Ectodermal cell (in vitro differentiated cells): ENCODE measurements around the gene ZDHHC3.

Source experiments
- H3K27ac ChIP-seq: 2 replicates; pipeline ENCODE4 v1.7.0; 2013; ENCODE audit warnings: mild to moderate bottlenecking, low read depth, low read length; ENCODE audit not compliant: insufficient read depth, poor library complexity, severe bottlenecking
- H3K27me3 ChIP-seq: 2 replicates; pipeline ENCODE4 v1.7.0; 2013; ENCODE audit warnings: mild to moderate bottlenecking, low read length; ENCODE audit not compliant: insufficient read depth, control insufficient read depth, poor library complexity, severe bottlenecking
- H3K36me3 ChIP-seq: one replicate; pipeline ENCODE4 v1.7.0; 2013; ENCODE audit warnings: low read length; ENCODE audit not compliant: control insufficient read depth, insufficient read depth
- H3K4me1 ChIP-seq: one replicate; pipeline ENCODE4 v1.7.0; 2013; ENCODE audit warnings: low read length; ENCODE audit not compliant: control insufficient read depth, insufficient read depth
- H3K4me3 ChIP-seq: 2 replicates; pipeline ENCODE4 v1.7.0; 2013; ENCODE audit warnings: low read depth, low read length, control low read depth; ENCODE audit not compliant: insufficient read depth
- H3K9me3 ChIP-seq: 2 replicates; pipeline ENCODE4 v1.7.0; 2013; ENCODE audit warnings: mild to moderate bottlenecking, low read length, moderate library complexity; ENCODE audit not compliant: control insufficient read depth
- WGBS, 2 experiments: methylation state at CpG; one replicate each; pipeline ENCODE4 v1.1.7; 2013; ENCODE audit warnings: missing lambda C conversion rate in 2 of 2; 5-methylcytosine and 5-hydroxymethylcytosine counted together

The ZDHHC3 gene

DNA sequence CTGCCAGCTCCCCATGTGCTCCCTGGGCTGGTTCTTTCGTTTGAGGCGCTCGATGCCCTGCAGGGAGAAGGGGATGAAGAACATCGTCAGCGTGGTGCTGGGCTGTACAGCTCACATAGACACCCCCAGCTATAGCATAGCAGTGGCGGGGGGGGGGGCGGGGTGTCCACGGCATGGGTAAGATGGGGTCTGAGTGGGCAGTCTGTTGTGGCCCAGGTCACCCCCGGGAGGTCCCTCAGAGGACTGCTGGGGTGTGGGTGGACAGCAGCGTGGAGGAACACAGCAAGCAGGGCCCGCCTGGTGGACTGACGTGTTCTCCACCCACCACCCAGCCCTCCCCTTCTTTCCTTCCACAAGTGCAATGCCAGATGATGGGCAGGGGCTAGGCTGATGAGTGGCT lies 57.9 kb downstream of the ZDHHC3 start:
- Histone ChIP-seq H3K9me3 (no peaks in the 10 kb centered on the region), H3K4me1 (no peaks in the 10 kb centered on the region), H3K27ac (no peak overlapping the region), H3K36me3 (no peaks in the 10 kb centered on the region), H3K27me3 (no peaks in the 10 kb centered on the region), H3K4me3 (no peak overlapping the region)
- WGBS, 2 experiments = 94 to 96% methylated on average over 10 to 11 of the region's 12 CpGs

DNA sequence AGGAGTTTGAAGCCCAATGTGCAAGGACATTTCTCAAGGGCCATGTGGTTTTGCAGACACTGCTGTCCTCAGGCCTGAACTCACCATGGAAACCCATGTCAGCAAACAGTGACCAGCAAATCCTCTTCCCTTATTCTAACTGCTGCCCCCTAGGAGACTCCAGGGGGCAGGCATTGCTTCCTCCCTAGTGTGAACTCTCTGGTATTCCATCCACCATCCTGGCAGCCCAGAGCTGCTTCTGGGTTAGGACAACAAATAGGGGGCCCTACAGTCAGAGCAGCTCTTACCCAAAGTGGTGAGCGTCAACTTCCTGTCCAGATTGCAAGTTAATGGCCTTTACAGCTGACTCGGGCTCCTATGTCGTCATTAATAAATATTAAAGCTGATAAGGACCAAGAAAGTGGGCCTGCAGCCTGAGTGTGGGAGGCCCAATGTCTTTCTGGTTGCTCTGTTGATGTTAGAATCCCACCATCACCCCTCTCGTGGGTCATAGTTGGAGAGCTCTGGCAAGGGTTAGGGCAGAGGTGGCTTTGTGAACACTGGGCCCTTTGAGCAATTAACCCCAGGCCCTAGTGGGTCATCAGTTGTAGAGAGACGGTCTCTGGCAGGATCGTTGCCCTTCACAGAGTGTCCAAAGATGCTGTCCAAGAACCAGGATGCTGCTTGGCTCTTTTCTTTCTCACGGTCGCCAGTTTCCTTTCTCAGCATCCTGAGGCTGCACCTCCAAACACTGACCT lies 60.1 kb downstream of the ZDHHC3 start:
- Histone ChIP-seq H3K4me3 (no peak overlapping the region), H3K27me3 (no peaks in the 10 kb centered on the region), H3K36me3 (no peaks in the 10 kb centered on the region), H3K27ac (no peak overlapping the region), H3K4me1 (no peaks in the 10 kb centered on the region), H3K9me3 (no peaks in the 10 kb centered on the region)
- 93 to 94% methylated on average over 8 of the region's 8 CpGs for WGBS, 2 experiments

DNA sequence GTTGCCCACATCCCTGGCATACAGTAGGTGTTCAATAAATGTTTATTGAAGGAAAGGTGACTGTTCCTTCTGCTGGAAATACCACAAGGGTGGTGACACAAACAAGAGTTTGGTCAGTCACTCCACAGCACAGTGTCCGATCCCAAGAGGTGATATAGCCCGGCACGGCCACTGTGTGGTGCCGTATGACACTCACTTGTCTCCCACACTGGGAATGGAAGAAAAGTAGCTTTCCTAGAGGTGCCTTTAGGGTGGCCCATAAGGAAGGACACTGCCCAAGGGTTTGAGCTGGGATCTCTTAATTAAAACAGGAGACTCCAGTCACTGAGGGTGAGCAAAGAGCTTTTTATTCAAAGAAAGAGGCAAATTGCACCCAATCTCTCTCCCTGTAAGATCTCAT lies 61.0 kb downstream of the ZDHHC3 start:
- no peaks in the 10 kb centered on the region for H3K4me1 ChIP-seq
- H3K36me3 ChIP-seq = no peaks in the 10 kb centered on the region
- no peak overlapping the region for H3K27ac ChIP-seq
- H3K4me3 ChIP-seq = no peak overlapping the region
- no peaks in the 10 kb centered on the region for H3K9me3 ChIP-seq
- 81% methylated on average over 4 of the region's 4 CpGs for WGBS, 2 experiments
- no peaks in the 10 kb centered on the region for H3K27me3 ChIP-seq

DNA sequence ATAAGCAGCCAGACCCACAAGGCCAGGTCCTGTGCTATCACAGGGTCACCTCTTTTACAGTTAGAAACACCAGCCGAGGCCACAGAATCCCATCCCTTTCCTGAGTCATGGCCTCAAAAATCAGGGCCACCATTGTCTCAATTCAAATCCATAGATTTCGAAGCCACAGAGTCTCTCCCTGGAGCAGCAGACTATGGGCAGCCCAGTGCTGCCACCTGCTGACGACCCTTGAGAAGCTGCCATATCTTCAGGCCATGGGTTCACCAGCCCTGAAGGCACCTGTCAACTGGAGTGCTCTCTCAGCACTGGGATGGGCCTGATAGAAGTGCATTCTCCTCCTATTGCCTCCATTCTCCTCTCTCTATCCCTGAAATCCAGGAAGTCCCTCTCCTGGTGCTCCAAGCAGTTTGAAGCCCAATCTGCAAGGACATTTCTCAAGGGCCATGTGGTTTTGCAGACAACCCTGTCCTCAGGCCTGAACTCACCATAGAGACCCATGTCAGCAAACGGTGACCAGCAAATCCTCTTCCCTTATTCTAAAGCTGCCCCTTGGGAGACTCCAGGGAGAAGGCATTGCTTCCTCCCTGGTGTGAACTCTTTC lies 62.0 kb downstream of the ZDHHC3 start:
- Histone ChIP-seq H3K4me1 (no peaks in the 10 kb centered on the region), H3K27ac (no peak overlapping the region), H3K36me3 (no peaks in the 10 kb centered on the region), H3K9me3 (no peaks in the 10 kb centered on the region), H3K27me3 (no peaks in the 10 kb centered on the region), H3K4me3 (no peak overlapping the region)
- 43 to 45% methylated on average over 4 of the region's 4 CpGs for WGBS, 2 experiments

DNA sequence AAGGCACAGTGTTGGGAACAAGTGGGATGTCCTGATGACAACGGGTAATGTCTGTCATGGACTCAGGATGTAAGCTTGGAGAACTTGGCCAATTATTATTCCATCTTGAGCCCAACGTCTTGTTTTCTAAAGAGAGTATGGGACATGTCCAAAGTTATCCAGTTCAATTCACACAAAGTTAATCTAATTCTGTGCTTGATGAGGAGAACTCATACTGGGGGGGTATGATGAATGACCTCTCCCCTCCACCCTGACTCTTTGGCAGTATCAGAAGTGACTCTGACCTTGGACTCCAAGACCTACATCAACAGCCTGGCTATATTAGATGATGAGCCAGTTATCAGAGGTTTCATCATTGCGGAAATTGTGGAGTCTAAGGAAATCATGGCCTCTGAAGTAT lies 65.3 kb downstream of the ZDHHC3 start:
- 97 to 98% methylated on average over 3 of the region's 3 CpGs for WGBS, 2 experiments
- H3K36me3 ChIP-seq = no peaks in the 10 kb centered on the region
- H3K9me3 ChIP-seq = no peaks in the 10 kb centered on the region
- H3K27ac ChIP-seq = no peak overlapping the region
- H3K4me3 ChIP-seq = no peak overlapping the region
- no peaks in the 10 kb centered on the region for H3K4me1 ChIP-seq
- no peaks in the 10 kb centered on the region for H3K27me3 ChIP-seq

DNA sequence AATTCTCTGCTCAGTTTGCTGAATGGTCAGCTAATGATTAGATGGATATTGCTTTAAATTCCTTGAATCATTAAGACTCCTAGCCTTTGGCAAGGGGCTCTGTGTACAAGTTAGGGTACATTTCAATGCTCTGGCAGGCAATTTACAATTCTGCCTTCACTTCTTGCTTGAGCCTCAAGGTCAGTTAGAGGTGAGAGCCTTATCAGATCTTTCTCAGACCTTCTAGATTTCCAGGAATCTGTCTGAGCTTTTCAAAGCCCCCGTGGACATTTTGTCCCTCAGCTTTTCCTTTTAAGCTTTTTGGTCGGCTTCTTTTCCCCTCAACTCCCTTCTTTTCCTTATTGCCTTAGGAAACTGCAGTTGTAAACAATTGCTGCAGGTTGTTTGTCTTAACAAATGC lies 66.9 kb downstream of the ZDHHC3 start:
- Histone ChIP-seq H3K27me3 (no peaks in the 10 kb centered on the region), H3K9me3 (no peaks in the 10 kb centered on the region), H3K27ac (no peak overlapping the region), H3K4me3 (no peak overlapping the region), H3K4me1 (no peaks in the 10 kb centered on the region), H3K36me3 (no peaks in the 10 kb centered on the region)
- WGBS, 2 experiments = 64 to 91% methylated on average over 2 of the region's 2 CpGs

DNA sequence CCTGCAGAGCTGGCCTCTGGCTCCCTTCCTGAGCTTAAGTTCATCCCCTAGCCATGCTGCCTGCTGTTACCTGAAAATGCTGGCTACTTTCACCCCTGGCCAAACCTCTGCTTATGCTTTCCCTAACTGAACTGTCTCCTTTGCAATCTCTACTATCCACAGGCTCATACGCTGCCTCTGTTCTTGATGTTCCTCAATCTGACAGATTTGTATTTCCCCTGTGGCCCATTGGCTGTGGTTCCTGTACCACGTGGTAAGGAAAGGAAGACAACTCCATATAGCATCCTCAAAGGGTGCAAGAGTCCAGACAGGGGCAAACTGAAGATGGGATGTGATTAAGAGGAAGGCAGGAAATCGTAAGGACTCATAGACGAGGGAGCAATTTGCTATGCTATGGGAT lies 68.4 kb downstream of the ZDHHC3 start:
- H3K27me3 ChIP-seq = no peaks in the 10 kb centered on the region
- no peak overlapping the region for H3K27ac ChIP-seq
- no peak overlapping the region for H3K4me3 ChIP-seq
- no peaks in the 10 kb centered on the region for H3K36me3 ChIP-seq
- H3K4me1 ChIP-seq = no peaks in the 10 kb centered on the region
- no peaks in the 10 kb centered on the region for H3K9me3 ChIP-seq
- WGBS, 2 experiments = 88 to 89% methylated on average over 4 of the region's 4 CpGs

DNA sequence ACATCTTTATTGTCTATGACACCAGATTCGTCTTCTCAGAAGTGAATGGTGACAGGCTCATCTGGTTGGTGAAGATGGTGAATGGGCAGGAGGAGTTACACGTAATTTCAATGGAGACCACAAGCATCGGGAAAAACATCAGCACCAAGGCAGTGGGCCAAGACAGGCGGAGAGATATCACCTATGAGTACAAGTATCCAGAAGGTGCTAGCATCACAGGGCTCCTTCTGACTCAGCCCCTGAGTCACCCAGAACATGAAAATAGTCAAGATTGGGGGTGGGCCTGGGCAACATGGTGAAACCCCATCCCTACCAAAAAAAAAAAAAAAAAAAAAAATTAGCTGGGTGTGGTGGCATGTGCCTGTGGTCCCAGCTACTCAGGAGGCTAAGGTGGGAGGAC lies 69.0 kb downstream of the ZDHHC3 start:
- 92 to 94% methylated on average over 4 of the region's 4 CpGs for WGBS, 2 experiments
- no peaks in the 10 kb centered on the region for H3K36me3 ChIP-seq
- no peak overlapping the region for H3K4me3 ChIP-seq
- H3K4me1 ChIP-seq = no peaks in the 10 kb centered on the region
- no peaks in the 10 kb centered on the region for H3K9me3 ChIP-seq
- no peaks in the 10 kb centered on the region for H3K27me3 ChIP-seq
- H3K27ac ChIP-seq = no peak overlapping the region

DNA sequence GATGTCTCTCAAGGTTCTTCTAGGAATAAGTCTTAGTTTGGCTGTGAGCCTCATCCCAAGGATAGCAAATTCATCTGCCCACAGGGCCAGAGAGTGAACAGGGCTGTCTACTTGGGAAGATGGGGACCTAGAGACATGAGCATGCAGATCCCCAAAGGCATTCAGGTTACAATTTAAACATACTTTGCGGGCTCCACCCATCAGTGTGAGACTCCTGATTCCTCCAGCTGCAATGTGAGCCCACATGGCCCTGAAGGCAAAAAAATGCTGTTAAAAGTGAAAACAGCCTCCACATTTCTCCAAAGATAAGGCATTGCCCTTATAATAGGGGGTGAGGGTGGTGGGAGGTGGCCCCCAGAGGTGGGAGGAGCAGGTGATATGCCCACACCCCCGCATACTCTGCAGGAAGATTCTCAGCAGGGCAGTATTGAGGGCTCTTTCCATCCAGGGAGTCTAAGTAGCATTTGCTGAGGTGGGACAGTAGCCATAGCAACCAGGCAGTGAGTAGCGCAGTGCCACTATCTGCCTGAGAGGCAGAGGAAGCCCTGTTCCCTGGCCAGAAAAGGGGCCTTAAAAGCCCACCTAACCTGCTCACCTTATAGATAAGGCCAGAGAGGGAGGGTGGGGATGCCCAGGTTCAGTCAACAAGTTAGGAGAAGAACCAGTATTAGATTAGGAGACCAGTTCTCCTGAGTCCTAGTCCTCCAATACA lies 70.4 kb downstream of the ZDHHC3 start:
- Histone ChIP-seq H3K4me1 (no peaks in the 10 kb centered on the region), H3K36me3 (no peaks in the 10 kb centered on the region), H3K27ac (no peak overlapping the region), H3K27me3 (no peaks in the 10 kb centered on the region), H3K9me3 (no peaks in the 10 kb centered on the region), H3K4me3 (no peak overlapping the region)
- 67 to 80% methylated on average over 3 of the region's 3 CpGs for WGBS, 2 experiments

DNA sequence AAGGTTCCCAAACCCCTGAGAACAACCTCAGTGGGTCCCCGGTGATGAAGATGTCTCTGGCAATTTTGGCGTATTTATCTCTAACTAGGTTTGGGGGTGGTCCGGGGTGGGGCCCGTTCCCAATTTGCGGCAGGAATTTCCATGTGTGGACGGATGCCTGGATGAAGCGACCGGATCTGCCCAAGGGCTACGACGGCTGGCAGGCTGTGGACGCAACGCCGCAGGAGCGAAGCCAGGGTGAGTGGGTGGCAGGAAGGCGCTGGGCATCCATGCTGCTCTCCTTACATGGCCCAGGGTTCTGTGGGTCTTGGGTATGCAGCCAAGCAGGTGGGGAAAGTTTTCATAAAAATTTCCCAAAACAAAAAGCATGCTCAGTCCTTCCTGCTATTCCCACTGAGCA lies 72.2 kb downstream of the ZDHHC3 start:
- Histone ChIP-seq H3K4me3 (no peak overlapping the region), H3K36me3 (no peaks in the 10 kb centered on the region), H3K27me3 (no peaks in the 10 kb centered on the region), H3K4me1 (no peaks in the 10 kb centered on the region), H3K9me3 (no peaks in the 10 kb centered on the region), H3K27ac (no peak overlapping the region)
- WGBS, 2 experiments = 95 to 96% methylated on average over 15 of the region's 15 CpGs
